Neuronal stem cell (in vitro differentiated cells): Measurements from ENCODE around the gene CACNA1C.

ENCODE experiments used
- DNase-seq: peaks from one replicate; pipeline ENCODE4 v3.0.0-alpha.2; 2013; ENCODE audit warnings: low spot score
- H2AFZ ChIP-seq: one replicate; pipeline ENCODE4 v1.6.1; 2013; ENCODE audit warnings: mild to moderate bottlenecking, low read length, inconsistent platforms
- H2AK5ac ChIP-seq: 2 replicates; pipeline ENCODE4 v1.6.1; 2013; ENCODE audit warnings: low read depth, mild to moderate bottlenecking, inconsistent platforms, low read length, moderate library complexity, mixed read lengths
- H2BK120ac ChIP-seq: 2 replicates; pipeline ENCODE4 v1.6.1; 2013; ENCODE audit warnings: low read depth, mild to moderate bottlenecking, inconsistent platforms, low read length, moderate library complexity, mixed read lengths
- H2BK12ac ChIP-seq: one replicate; pipeline ENCODE4 v1.6.1; 2013; ENCODE audit warnings: low read length, inconsistent platforms
- H2BK15ac ChIP-seq: 2 replicates; pipeline ENCODE4 v1.6.1; 2013; ENCODE audit warnings: mild to moderate bottlenecking, low read length, inconsistent platforms, mixed read lengths
- H2BK5ac ChIP-seq: one replicate; pipeline ENCODE4 v1.6.1; 2013; ENCODE audit warnings: inconsistent platforms, mild to moderate bottlenecking, low read length, moderate library complexity
- H3K14ac ChIP-seq: one replicate; pipeline ENCODE4 v1.6.1; 2013; ENCODE audit warnings: low read length, inconsistent platforms
- H3K18ac ChIP-seq: 2 replicates; pipeline ENCODE4 v1.6.1; 2013; ENCODE audit warnings: low read length, inconsistent platforms
- H3K23ac ChIP-seq: 2 replicates; pipeline ENCODE4 v1.6.1; 2013; ENCODE audit warnings: low read depth, mild to moderate bottlenecking, mixed read lengths, low read length, inconsistent platforms; ENCODE audit not compliant: poor library complexity
- H3K27ac ChIP-seq: replicated peaks from 3 replicates; pipeline ENCODE4 v1.5.1; 2013; ENCODE audit warnings: low read length, inconsistent platforms
- H3K27me3 ChIP-seq, 3 experiments: 2 replicates each; pipeline ENCODE4 v1.6.1; 2013; ENCODE audit warnings: low read length in 3 of 3, mild to moderate bottlenecking in 2 of 3, inconsistent platforms in 1 of 3, low read depth in 1 of 3, mixed read lengths in 1 of 3, moderate library complexity in 1 of 3; ENCODE audit not compliant: control insufficient read depth in 3 of 3, insufficient read depth in 3 of 3
- H3K36me3 ChIP-seq, 2 donors: replicated peaks in 1 of 2; 2 replicates each; pipeline ENCODE4 v1.6.1; 2013; ENCODE audit warnings: low read length in 2 of 2; ENCODE audit not compliant: control insufficient read depth in 2 of 2, insufficient read depth in 2 of 2
- H3K4ac ChIP-seq: 2 replicates; pipeline ENCODE4 v1.6.1; 2013; ENCODE audit warnings: inconsistent platforms, mild to moderate bottlenecking, low read length, moderate library complexity
- H3K4me1 ChIP-seq, 2 donors: 1 replicate in 1 of 2; 2 replicates in 1 of 2; pipeline ENCODE4 v1.6.1; 2013; ENCODE audit warnings: low read length in 2 of 2, low read depth in 1 of 2; ENCODE audit not compliant: control insufficient read depth in 2 of 2, insufficient read depth in 1 of 2
- H3K4me2 ChIP-seq: one replicate; pipeline ENCODE4 v1.6.1; 2013; ENCODE audit warnings: mild to moderate bottlenecking, low read length, inconsistent platforms; ENCODE audit not compliant: insufficient read depth, poor library complexity, severe bottlenecking
- H3K4me3 ChIP-seq, 2 donors: 2 replicates each; pipeline ENCODE4 v1.5.1; 2013; ENCODE audit warnings: low read length in 2 of 2, mild to moderate bottlenecking in 2 of 2, inconsistent platforms in 1 of 2, moderate library complexity in 1 of 2
- H3K79me1 ChIP-seq: one replicate; pipeline ENCODE4 v1.6.1; 2013; ENCODE audit warnings: low read depth, mild to moderate bottlenecking, inconsistent platforms, low read length, moderate library complexity
- H3K9ac ChIP-seq: one replicate; pipeline ENCODE4 v1.6.1; 2013; ENCODE audit warnings: mild to moderate bottlenecking, low read depth, low read length, inconsistent platforms; ENCODE audit not compliant: poor library complexity
- H3K9me3 ChIP-seq, 2 donors: replicated peaks in 1 of 2; 2 replicates each; pipeline versions ENCODE3 to v1.6.1; 2013; ENCODE audit warnings: low read length in 2 of 2, mild to moderate bottlenecking in 2 of 2, inconsistent platforms in 1 of 2, low read depth in 1 of 2, mixed read lengths in 1 of 2, moderate library complexity in 1 of 2; ENCODE audit not compliant: control insufficient read depth in 2 of 2, insufficient read depth in 1 of 2
- H4K8ac ChIP-seq: one replicate; pipeline ENCODE4 v1.6.1; 2013; ENCODE audit warnings: low read depth, mild to moderate bottlenecking, inconsistent platforms, low read length, moderate library complexity
- H4K91ac ChIP-seq: one replicate; pipeline ENCODE4 v1.6.1; 2013; ENCODE audit warnings: low read length, low read depth, mild to moderate bottlenecking, inconsistent platforms; ENCODE audit not compliant: poor library complexity
- WGBS, 2 donors: extraction: QIAGEN DNeasy Blood & Tissue Kit; methylation state at CpG; one replicate each; pipeline ENCODE4 v1.1.7; 2013; ENCODE audit warnings: missing lambda C conversion rate in 2 of 2, mixed read lengths in 1 of 2; ENCODE audit not compliant: insufficient read length in 2 of 2, insufficient replicate concordance in 1 of 2; ENCODE audit errors: extremely low coverage in 2 of 2; 5-methylcytosine and 5-hydroxymethylcytosine counted together

CACNA1C gene

GRCh38 chr12:2418579-2418978 lies 365.8 kb downstream of the CACNA1C start:
- H3K23ac ChIP-seq: no peak overlapping the region
- no peak overlapping the region for H3K4me3 ChIP-seq
- H3K27ac ChIP-seq: no peak overlapping the region
- no peak overlapping the region for H3K18ac ChIP-seq
- H3K14ac ChIP-seq: no peak overlapping the region
- H3K79me1 ChIP-seq: no peaks in the 10 kb centered on the region
- no peaks in the 10 kb centered on the region for H3K36me3 ChIP-seq
- WGBS, 2 donors: no CpG with 5 or more reads among the region's 2 CpGs
- H2BK12ac ChIP-seq: no peak overlapping the region
- no peak for DNase-seq
- H2AK5ac ChIP-seq: no peak overlapping the region
- no peak overlapping the region for H3K4ac ChIP-seq
- H3K4me2 ChIP-seq: no peak overlapping the region
- no peak overlapping the region for H4K91ac ChIP-seq
- no peak overlapping the region for H2BK15ac ChIP-seq
- H2BK120ac ChIP-seq: no peak overlapping the region
- no peak overlapping the region for H2BK5ac ChIP-seq
- no peaks in the 10 kb centered on the region for H3K9me3 ChIP-seq
- no peak overlapping the region for H4K8ac ChIP-seq
- no peak overlapping the region for H3K9ac ChIP-seq
- no peak overlapping the region for H2AFZ ChIP-seq
- peaks cover 0 to 12% (median 0%) of the 10 kb centered on the region in 3 experiments for H3K27me3 ChIP-seq
- H3K4me1 ChIP-seq: peaks cover 0 to 3% of the 10 kb centered on the region in 2 donors

DNA sequence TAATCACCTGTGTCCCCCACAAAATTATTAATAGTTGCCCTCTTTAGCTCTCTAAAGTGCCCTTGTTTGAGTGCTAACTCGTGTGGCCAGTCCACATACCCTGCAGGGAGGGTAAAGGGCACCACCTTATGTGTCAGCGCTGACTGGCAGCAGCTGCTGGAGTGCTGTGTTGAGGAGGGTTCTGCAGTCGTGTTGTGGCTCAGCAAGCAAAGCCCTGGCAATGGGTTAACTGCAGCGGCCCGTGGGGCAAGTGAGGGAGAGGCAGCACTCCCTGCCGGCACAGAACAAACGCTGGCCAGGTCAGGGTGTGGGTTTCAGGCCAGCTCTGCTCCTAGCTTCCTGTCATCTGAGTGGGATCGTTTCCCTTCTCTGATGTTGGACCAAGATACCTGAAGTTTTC lies 369.8 kb downstream of the CACNA1C start:
- H3K18ac ChIP-seq: peak overlapping the region; percentile 6

GRCh38 chr12:2429032-2429431 lies 376.2 kb downstream of the CACNA1C start:
- H3K36me3 ChIP-seq: no peaks in the 10 kb centered on the region
- no peak overlapping the region for H3K4me3 ChIP-seq
- no peak overlapping the region for H3K4ac ChIP-seq
- H2BK12ac ChIP-seq: no peak overlapping the region
- H3K9ac ChIP-seq: no peak overlapping the region
- WGBS, 2 donors: no CpG with 5 or more reads among the region's 4 CpGs
- H3K79me1 ChIP-seq: no peaks in the 10 kb centered on the region
- no peak overlapping the region for H3K27ac ChIP-seq
- H3K4me1 ChIP-seq: peaks cover 0 to 2% of the 10 kb centered on the region in 2 donors
- H2BK5ac ChIP-seq: no peak overlapping the region
- H3K18ac ChIP-seq: no peak overlapping the region
- no peak overlapping the region for H3K4me2 ChIP-seq
- no peak overlapping the region for H2BK15ac ChIP-seq
- H3K23ac ChIP-seq: no peak overlapping the region
- H2AK5ac ChIP-seq: no peak overlapping the region
- no peak overlapping the region for H2AFZ ChIP-seq
- H4K8ac ChIP-seq: no peak overlapping the region
- H2BK120ac ChIP-seq: no peak overlapping the region
- no peak overlapping the region for H4K91ac ChIP-seq
- H3K9me3 ChIP-seq: no peaks in the 10 kb centered on the region
- H3K14ac ChIP-seq: no peak overlapping the region
- H3K27me3 ChIP-seq: no peaks in the 10 kb centered on the region
- DNase-seq: no peak

More for the DNA sequence above, 369.8 kb downstream of the CACNA1C start:
- H2BK120ac ChIP-seq: no peak overlapping the region
- H2BK12ac ChIP-seq: no peak overlapping the region
- no peaks in the 10 kb centered on the region for H3K36me3 ChIP-seq
- no peak overlapping the region for H2AFZ ChIP-seq
- no peak for DNase-seq
- H3K9me3 ChIP-seq: no peaks in the 10 kb centered on the region
- H2BK15ac ChIP-seq: no peak overlapping the region
- H3K27me3 ChIP-seq: peaks cover 0 to 6% (median 0%) of the 10 kb centered on the region in 3 experiments
- no CpG with 5 or more reads among the region's 8 CpGs for WGBS, 2 donors
- H3K9ac ChIP-seq: no peak overlapping the region
- H3K14ac ChIP-seq: no peak overlapping the region
- H4K91ac ChIP-seq: no peak overlapping the region
- no peak overlapping the region for H2AK5ac ChIP-seq
- H3K27ac ChIP-seq: no peak overlapping the region
- no peaks in the 10 kb centered on the region for H3K79me1 ChIP-seq
- H4K8ac ChIP-seq: no peak overlapping the region
- H3K4ac ChIP-seq: no peak overlapping the region
- peaks cover 0 to 3% of the 10 kb centered on the region in 2 donors for H3K4me1 ChIP-seq
- no peak overlapping the region for H3K4me2 ChIP-seq
- peak overlapping the region; percentile 11 for H3K23ac ChIP-seq
- no peak overlapping the region for H2BK5ac ChIP-seq
- no peak overlapping the region for H3K4me3 ChIP-seq

DNA sequence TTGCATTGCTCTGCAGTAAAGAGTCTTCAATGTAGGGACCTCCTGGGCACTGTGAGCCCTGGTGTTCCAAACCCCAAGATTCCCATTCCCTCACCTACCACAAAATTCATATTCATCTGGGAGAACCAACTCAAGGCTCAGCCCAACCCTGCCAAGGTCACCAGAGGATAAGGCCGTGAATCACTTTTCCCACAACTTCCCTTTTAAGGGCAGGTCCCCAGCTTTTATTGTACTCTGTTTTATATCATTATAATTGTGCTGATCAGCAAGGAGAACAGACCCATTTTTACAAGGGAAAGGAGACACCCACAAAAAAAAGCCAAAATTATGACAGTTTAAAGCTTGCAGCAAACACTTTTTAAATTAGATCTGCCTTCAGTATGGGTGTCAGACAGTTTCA lies 379.0 kb downstream of the CACNA1C start:
- no peak overlapping the region for H3K4me2 ChIP-seq
- H3K4me3 ChIP-seq: no peak overlapping the region
- H3K9me3 ChIP-seq: no peaks in the 10 kb centered on the region
- H3K9ac ChIP-seq: no peak overlapping the region
- no peaks in the 10 kb centered on the region for H3K36me3 ChIP-seq
- peaks cover 0 to 4% of the 10 kb centered on the region in 2 donors for H3K4me1 ChIP-seq
- WGBS, 2 donors: no CpG with 5 or more reads among the region's 1 CpG
- no peak overlapping the region for H4K91ac ChIP-seq
- H2BK5ac ChIP-seq: no peak overlapping the region
- H2AK5ac ChIP-seq: no peak overlapping the region
- no peak overlapping the region for H3K18ac ChIP-seq
- no peak overlapping the region for H2BK12ac ChIP-seq
- H2AFZ ChIP-seq: no peak overlapping the region
- H2BK120ac ChIP-seq: no peak overlapping the region
- H3K27ac ChIP-seq: no peak overlapping the region
- H3K79me1 ChIP-seq: no peaks in the 10 kb centered on the region
- H3K14ac ChIP-seq: no peak overlapping the region
- DNase-seq: no peak
- H3K27me3 ChIP-seq: peaks cover 0 to 1% (median 0%) of the 10 kb centered on the region in 3 experiments
- H4K8ac ChIP-seq: no peak overlapping the region
- no peak overlapping the region for H2BK15ac ChIP-seq
- no peak overlapping the region for H3K4ac ChIP-seq
- H3K23ac ChIP-seq: no peak overlapping the region
